Measurements from ENCODE around the gene HOXB13. TPM values are rescaled to one million over a fixed set of nuclear protein-coding genes. Genes with fewer than 3 reads are reported as not detected.

Gene HOXB13
- total and polyA plus RNA-seq, 2 donors (not counting 3 experiments of a cell fraction or from before 2014, with no cell fraction given): not detected

DNA sequence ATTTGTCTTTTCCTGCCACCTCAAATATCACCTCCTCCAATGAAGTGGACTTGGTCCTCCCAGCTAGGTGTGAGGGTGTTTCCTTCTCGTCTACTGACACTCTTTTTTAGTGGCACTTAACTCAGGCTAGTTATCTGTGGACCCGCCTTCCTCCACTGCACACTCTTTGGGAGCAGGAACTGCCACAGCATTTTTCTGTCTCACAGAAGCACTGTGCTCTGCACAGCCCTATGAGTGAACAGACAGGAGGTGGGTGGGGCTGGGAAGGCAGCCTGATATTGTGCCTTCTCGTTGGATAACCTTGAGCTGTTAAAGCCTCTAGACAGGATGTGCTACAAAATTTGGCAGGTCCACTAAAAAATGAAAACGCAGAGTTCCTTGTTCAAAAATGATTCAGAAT lies 31.9 kb upstream of the HOXB13 start:
- H3K27ac ChIP-seq (ENCODE audit: insufficient read depth, low read depth, low read length): no peak overlapping the region
- dilution Hi-C loops (cut with MboI; ENCODE audit: extremely low pct_ligation_motif_present, low sequenced_read_pairs): loop anchor here (25.0 kb wide), 1 partner anchor 98 kb away; no protein-coding TSS in a partner anchor
- TF ChIP-seq POLR2A (IDR thresholded peaks at IDR 0.05; ENCODE audit: low read depth, low read length) (no peak), POLR2AphosphoS5 (IDR thresholded peaks at IDR 0.05; ENCODE audit: insufficient read depth, low read depth, low read length) (no peak), JUN (IDR thresholded peaks at IDR 0.05; ENCODE audit: borderline replicate concordance, insufficient read depth, insufficient read length, low read depth) (no peak), MYC (IDR thresholded peaks at IDR 0.05; ENCODE audit: low read depth, low read length) (no peak), GATA2 (IDR thresholded peaks at IDR 0.05; ENCODE audit: insufficient read depth, insufficient read length, low read depth, low read length) (no peak)
- TF ChIP-seq, protein P1, sequence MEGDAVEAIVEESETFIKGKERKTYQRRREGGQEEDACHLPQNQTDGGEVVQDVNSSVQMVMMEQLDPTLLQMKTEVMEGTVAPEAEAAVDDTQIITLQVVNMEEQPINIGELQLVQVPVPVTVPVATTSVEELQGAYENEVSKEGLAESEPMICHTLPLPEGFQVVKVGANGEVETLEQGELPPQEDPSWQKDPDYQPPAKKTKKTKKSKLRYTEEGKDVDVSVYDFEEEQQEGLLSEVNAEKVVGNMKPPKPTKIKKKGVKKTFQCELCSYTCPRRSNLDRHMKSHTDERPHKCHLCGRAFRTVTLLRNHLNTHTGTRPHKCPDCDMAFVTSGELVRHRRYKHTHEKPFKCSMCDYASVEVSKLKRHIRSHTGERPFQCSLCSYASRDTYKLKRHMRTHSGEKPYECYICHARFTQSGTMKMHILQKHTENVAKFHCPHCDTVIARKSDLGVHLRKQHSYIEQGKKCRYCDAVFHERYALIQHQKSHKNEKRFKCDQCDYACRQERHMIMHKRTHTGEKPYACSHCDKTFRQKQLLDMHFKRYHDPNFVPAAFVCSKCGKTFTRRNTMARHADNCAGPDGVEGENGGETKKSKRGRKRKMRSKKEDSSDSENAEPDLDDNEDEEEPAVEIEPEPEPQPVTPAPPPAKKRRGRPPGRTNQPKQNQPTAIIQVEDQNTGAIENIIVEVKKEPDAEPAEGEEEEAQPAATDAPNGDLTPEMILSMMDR (IDR thresholded peaks at IDR 0.05; ENCODE audit: extremely low read depth in 1 of 2, insufficient read depth in 1 of 2, low read depth in 1 of 2, low read length in 2 of 2): no peak
- TF ChIP-seq, protein P2, sequence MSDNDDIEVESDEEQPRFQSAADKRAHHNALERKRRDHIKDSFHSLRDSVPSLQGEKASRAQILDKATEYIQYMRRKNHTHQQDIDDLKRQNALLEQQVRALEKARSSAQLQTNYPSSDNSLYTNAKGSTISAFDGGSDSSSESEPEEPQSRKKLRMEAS (IDR thresholded peaks at IDR 0.05; ENCODE audit: insufficient read depth, insufficient read length): no peak
- CTCF ChIA-PET: interaction anchor here (1.0 to 1.1 kb wide), 2 partner anchors 28 to 119 kb away, joined by 3 to 4 read pairs; no protein-coding TSS in a partner anchor
- H3K9me3 ChIP-seq (replicated peaks; ENCODE audit: control insufficient read depth, insufficient read depth, low read length): no peaks in the 10 kb centered on the region
- intact Hi-C loops (cut with micrococcal nuclease): no loop called here
- no peak overlapping the region for H3K4me3 ChIP-seq (replicated peaks in 1 of 3; ENCODE audit: insufficient read depth in 1 of 3, low read depth in 1 of 3, low read length in 3 of 3)
- H4K20me1 ChIP-seq (replicated peaks; ENCODE audit: control insufficient read depth, extremely low read depth, insufficient read depth, low read length): no peaks in the 10 kb centered on the region
- H3K4me1 ChIP-seq (ENCODE audit: control insufficient read depth, extremely low read depth, insufficient read depth, low read length): peaks cover 5% of the 10 kb centered on the region
- BruUV-seq (replicated peaks): no TSS peak
- peaks cover 19 to 34% of the 10 kb centered on the region in 2 experiments for H3K27me3 ChIP-seq (ENCODE audit: control insufficient read depth in 2 of 2, insufficient read depth in 2 of 2, low read length in 2 of 2)
- H3K36me3 ChIP-seq (ENCODE audit: control insufficient read depth in 2 of 2, extremely low read depth in 1 of 2, insufficient read depth in 2 of 2, low read length in 2 of 2): no peaks in the 10 kb centered on the region
- no peak for FAIRE-seq
- no peak overlapping the region for H3K9ac ChIP-seq (replicated peaks; ENCODE audit: extremely low read depth, insufficient read depth, low read length)
- H3K9me1 ChIP-seq (replicated peaks; ENCODE audit: control insufficient read depth, extremely low read depth, insufficient read depth, low read length): no peaks in the 10 kb centered on the region
- no peak overlapping the region for H3K4me2 ChIP-seq (ENCODE audit: insufficient read depth, low read length)
- POLR2A ChIA-PET: no interaction called here
- no peak for DNase-seq (ENCODE audit: low read depth, low spot score)
- H3K79me2 ChIP-seq (ENCODE audit: control insufficient read depth, insufficient read depth, low read length): no peaks in the 10 kb centered on the region
- no peak overlapping the region for H2AFZ ChIP-seq (ENCODE audit: low read depth, low read length)

Measured in endothelial cell of umbilical vein (primary cell).